GM18870 (cell line): ENCODE data around the gene GOLGA1.
A peak's percentile ranks its signal among the peaks of the same experiment; 100 is the strongest.
"Not testable (repeated sequence)": the region's sequence is repeated elsewhere in the genome, so short reads cannot be mapped to it uniquely, and the experiment has no call there.

Experiments used
- ATAC-seq: cut with Tn5 transposase; IDR thresholded peaks from one replicate; pipeline ENCODE4 v1.9.1; 2021; ENCODE audit warnings: moderate library complexity; ENCODE audit not compliant: unreplicated experiment

GOLGA1 gene

GRCh38 chr9:124940894-124941678 is at the start of gene GOLGA1:
Gene GOLGA1, minus strand, starts transcription at chr9:124941083. Its CDS starts 2,372 bp downstream, at chr9:124938711.
- peak; percentile 70 for ATAC-seq

GRCh38 chr9:124983698-124984097 is 42.8 kb upstream of the GOLGA1 start:
- ATAC-seq = no peak

- no peak for ATAC-seq
Observed at GRCh38 chr9:124980431-124980830, 39.5 kb upstream of the GOLGA1 start.

GRCh38 chr9:124975131-124975530 is 34.2 kb upstream of the GOLGA1 start:
- ATAC-seq = no peak

GRCh38 chr9:124973807-124974206 is 32.9 kb upstream of the GOLGA1 start:
- no peak for ATAC-seq

- no peak for ATAC-seq
Observed at GRCh38 chr9:124972241-124972770, 31.4 kb upstream of the GOLGA1 start.

GRCh38 chr9:124969401-124969800 is 28.5 kb upstream of the GOLGA1 start:
- ATAC-seq = no peak

- no peak for ATAC-seq
Observed at GRCh38 chr9:124968238-124968637, 27.4 kb upstream of the GOLGA1 start.

- ATAC-seq = not testable (repeated sequence)
Observed at GRCh38 chr9:124965775-124966568, 25.1 kb upstream of the GOLGA1 start.

- no peak for ATAC-seq
Observed at GRCh38 chr9:124964604-124965003, 23.7 kb upstream of the GOLGA1 start.

- ATAC-seq = no peak
Observed at GRCh38 chr9:124964056-124964455, 23.2 kb upstream of the GOLGA1 start.

- ATAC-seq = no peak
Observed at GRCh38 chr9:124960409-124960752, 19.5 kb upstream of the GOLGA1 start.

- not testable (repeated sequence) for ATAC-seq
Observed at GRCh38 chr9:124959671-124960408, 19.0 kb upstream of the GOLGA1 start.

- no peak for ATAC-seq
Observed at GRCh38 chr9:124954255-124954654, 13.4 kb upstream of the GOLGA1 start.

- ATAC-seq = no peak
Observed at GRCh38 chr9:124950050-124950718, 9.3 kb upstream of the GOLGA1 start.

- ATAC-seq = no peak
Observed at GRCh38 chr9:124949387-124949786, 8.5 kb upstream of the GOLGA1 start.

GRCh38 chr9:124947727-124948391 is 7.0 kb upstream of the GOLGA1 start:
- ATAC-seq = no peak

- no peak for ATAC-seq
Observed at GRCh38 chr9:124946167-124946566, 5.3 kb upstream of the GOLGA1 start.

- peak; percentile 6 for ATAC-seq
Observed at GRCh38 chr9:124941679-124942561, 1.0 kb upstream of the GOLGA1 start.
